Stimulated activated CD8-positive, alpha-beta memory T cell treated with anti-CD3 and anti-CD28 coated beads, Interleukin-4, amount 100 ng/mL, for 24 hours (primary cell): ENCODE measurements around the gene PIK3R2.

Source experiments
- DNase-seq: peaks from one replicate; pipeline ENCODE4 v3.0.0-alpha.2; 2020; ENCODE audit warnings: low read depth

The PIK3R2 gene

DNA sequence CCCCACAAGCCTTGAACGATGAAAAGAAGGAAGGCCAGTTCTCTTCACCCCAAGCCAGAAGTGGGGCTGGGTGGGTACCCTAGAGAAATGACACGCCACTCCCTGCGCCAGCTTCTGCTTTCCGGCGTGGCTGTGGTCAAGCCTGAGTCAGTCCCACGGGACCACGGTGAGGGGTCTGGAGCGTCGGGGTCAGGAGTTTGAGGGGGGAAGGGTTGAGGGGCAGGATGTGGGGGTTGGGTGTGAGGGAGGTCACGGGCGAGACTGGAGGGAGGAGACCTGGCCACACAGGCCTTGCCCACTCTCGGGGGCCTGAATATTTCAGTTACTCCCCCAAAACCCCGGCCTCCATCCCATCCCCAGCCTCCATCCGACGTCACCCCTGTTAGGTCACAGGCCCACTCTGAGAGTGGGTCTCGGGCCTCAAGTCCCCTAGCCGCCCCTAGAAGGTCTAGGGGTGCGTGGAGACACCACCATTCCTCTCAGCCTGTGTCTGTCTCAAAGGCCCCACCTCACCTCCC, 20.1 kb downstream of the PIK3R2 start:
- no peak for DNase-seq

GRCh38 chr19:18173572-18174288, 20.8 kb downstream of the PIK3R2 start, which contains the start of gene IFI30:
Gene IFI30 (plus strand): TSS chr19:18173813. CDS start chr19:18173842, 29 bp downstream.
- DNase-seq, result no peak

- DNase-seq, result no peak
Observed at GRCh38 chr19:18174983-18175382, 22.0 kb downstream of the PIK3R2 start.

- no peak for DNase-seq
Observed at GRCh38 chr19:18176367-18177310, 23.7 kb downstream of the PIK3R2 start.

- DNase-seq, result no peak
Observed at GRCh38 chr19:18179957-18180356, 27.0 kb downstream of the PIK3R2 start.

DNA sequence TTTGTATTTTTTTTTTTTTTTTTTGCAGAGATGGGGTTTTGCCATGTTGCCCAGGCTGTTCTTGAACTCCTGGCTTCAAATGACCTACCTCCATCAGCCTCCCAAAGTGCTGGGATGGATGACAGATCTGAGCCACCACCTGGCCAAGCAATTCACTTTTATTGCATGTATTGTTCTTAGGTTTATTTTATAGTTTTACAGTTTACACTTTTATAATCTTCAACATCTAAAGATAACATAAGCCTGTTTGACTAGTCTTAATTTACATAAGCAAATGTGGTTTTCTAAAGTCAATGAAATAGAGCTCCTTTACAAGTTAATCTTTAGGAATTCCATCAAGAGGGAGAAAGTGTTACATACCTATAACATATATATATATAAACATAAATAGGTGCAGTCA, 30.6 kb downstream of the PIK3R2 start:
- DNase-seq, result no peak

DNA sequence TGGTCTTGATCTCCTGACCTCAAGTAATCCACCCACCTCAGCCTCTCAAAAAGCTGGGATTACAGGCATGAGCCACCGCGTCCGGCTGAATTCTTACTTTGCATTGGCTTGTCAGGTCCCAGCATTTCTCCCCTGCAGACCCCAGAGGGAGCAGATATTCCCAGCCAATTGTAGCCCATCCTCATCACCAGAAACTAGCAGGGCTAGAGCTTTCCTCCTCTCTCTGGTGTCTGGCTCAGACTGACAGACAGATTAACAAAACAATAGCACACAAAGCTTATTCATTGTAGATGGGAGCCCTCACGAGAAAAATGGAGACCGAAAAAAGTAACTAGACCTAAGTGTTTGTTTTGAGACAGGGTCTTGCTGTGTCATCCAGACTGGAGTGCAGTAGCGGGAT, 32.6 kb downstream of the PIK3R2 start:
- no peak for DNase-seq

DNA sequence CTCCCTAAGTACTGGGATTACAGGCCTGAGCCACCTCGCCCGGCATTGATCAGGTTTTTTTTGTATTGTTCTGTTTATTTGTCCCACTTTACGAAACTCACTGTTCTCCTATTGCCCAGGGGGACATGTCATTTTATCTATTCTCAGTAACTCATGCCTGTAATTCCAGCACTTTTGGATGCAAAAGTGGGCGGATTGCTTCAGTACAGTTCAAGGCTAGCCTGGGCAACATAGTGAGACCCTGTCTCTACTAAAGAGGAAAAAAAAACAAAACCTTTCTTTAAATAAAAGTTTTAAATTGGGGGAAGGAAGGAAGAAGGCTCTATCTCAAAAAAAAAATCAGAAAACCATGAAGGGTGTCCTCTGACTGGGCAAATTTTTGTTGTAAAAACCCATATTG, 37.3 kb downstream of the PIK3R2 start:
- DNase-seq, result no peak

GRCh38 chr19:18191640-18192062, 38.7 kb downstream of the PIK3R2 start:
- DNase-seq, result no peak

- DNase-seq, result peak; percentile 96
Observed at GRCh38 chr19:18192673-18193387, 39.9 kb downstream of the PIK3R2 start, which contains the start of gene MPV17L2. Gene MPV17L2 (plus strand): TSS chr19:18193218. CDS start chr19:18193282, 64 bp downstream.

- DNase-seq, result no peak
Observed at GRCh38 chr19:18193388-18194180, 40.6 kb downstream of the PIK3R2 start.

GRCh38 chr19:18194181-18194530, 41.2 kb downstream of the PIK3R2 start:
- no peak for DNase-seq

GRCh38 chr19:18194554-18195238, 41.7 kb downstream of the PIK3R2 start:
- DNase-seq, result no peak

GRCh38 chr19:18196511-18196845, 43.5 kb downstream of the PIK3R2 start:
- no peak for DNase-seq

GRCh38 chr19:18197306-18197705, 44.3 kb downstream of the PIK3R2 start:
- no peak for DNase-seq

DNA sequence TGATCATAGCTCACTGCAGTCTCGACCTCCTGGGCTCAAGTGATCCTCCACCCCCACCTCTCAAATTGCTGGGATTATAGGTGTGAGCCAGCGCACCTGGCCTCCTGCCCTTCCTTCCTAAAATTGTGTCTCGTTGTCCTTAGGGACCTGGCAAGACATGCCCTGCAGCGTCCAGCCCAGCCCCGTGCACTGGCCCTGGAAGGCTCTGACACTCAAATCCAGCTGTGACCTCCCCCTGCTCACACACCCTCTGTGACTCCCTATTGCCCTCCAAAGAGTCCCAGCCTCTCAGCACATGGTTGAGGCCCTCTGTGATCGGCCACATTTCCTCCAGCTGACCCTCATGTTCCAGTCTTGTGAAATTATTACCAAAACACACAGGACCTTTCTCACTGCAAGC, 45.0 kb downstream of the PIK3R2 start:
- DNase-seq, result no peak

DNA sequence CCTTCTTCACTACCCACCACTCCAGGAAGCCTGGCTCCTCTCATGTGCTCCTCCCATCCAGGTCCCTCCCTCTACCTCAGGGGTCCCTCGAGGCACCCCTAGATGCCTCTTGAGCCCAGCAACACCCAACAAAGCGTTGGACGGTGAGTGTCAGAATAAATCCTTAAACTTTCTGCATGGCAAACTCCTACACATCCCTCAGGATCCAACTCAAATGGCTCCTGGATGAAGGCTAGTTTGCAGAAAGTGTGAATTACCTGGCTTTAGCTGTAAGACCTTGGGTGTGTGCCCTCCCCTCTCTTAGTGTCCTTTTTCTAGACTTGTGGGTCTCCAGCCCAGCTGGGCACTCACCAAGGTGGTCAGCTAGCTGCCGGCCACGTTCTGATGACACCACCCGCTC, 45.4 kb downstream of the PIK3R2 start:
- DNase-seq, result no peak

DNA sequence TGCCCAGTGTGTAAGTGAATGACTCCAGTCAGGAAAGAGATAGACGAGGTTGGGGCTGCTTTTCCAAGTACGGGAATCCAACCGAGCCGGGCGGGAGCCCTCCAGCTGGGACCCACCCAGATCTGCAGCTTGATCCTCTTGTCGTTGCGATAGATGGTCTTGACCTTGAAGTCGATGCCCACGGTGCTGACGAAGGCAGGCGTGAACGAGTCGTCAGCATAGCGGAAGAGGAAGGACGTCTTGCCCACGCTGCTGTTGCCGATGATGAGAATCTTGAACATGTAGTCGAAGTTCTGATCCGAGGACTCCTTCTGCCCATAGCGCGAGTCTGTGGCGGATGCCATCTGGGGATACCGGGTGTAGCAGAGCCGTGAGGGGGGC, 49.4 kb downstream of the PIK3R2 start:
- DNase-seq, result no peak

DNA sequence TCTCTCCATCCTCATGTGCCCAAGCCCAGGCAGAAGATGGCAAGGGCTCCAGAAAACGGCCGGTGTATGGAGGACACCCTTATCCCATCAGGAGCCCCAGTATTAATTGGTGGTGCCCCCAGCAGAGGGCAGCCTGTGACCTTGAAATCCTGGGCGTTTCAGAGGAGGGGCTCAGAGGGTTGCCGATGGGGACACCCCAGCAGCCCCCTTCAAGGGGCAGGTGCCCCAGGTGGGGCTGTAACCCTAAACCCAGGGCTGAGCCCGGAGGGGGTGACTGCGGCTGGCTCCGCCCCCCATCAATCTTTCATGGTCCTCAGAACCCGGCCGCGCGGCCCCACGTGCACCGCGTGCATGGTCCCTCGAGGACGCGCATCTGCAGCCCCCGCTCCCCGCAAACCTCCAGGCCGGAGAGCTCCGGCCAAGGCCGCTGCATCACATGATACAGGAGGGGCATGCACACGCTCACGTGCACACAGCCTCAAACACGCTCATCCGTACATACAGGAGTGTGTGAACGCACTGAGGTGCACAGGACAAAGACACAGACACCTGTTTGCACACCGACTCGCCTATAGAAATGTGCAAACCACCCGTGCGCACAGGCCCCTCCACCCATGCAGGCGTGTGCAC, 49.9 kb downstream of the PIK3R2 start:
- no peak for DNase-seq

DNA sequence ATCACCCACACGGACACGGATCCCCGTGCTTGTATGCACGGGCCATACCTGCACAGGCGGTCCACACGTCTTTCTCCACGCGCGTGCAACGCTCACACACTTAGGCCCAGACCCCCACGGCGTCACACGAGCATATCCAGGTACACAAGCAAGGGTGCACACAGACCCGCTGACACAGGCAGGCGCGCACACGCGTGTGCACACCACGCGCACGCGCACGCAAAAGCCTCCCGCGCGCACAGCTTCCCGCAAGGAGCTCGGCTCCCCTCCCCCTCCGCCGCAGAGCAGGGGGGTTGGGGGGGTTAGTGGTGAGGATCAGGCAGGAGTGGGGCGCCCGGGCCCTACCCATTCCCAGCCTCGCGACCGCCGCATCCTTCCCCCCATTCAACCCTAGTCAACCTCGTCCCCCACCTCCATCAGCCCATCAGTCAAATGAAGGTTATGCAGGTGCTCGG, 50.5 kb downstream of the PIK3R2 start:
- no peak for DNase-seq
